Upper lobe of left lung (tissue), 4 donors: ENCODE results near the gene KCNMA1.

ENCODE experiments used
- CTCF ChIP-seq, 6 experiments: fragments of 450-650 bp in 4 of 6; fragments of 200-600 bp in 2 of 6; sonication (generic) in 2 of 6; IDR thresholded peaks; one replicate each; pipeline ENCODE4 v1.5.1; 2016 to 2019; ENCODE audit warnings: antibody characterized with exemption in 6 of 6
- EP300 ChIP-seq, 4 donors: sonication (generic); formaldehyde crosslinking; IDR thresholded peaks; one replicate each; pipeline ENCODE4 v1.5.1; 2017; ENCODE audit warnings: antibody characterized with exemption in 4 of 4, control low read depth in 2 of 4
- POLR2A ChIP-seq, 4 donors: fragments of 450-650 bp; IDR thresholded peaks; one replicate each; pipeline ENCODE4 v1.5.1; 2016 to 2017; ENCODE audit warnings: antibody characterized with exemption in 4 of 4, mild to moderate bottlenecking in 2 of 4
- POLR2AphosphoS5 ChIP-seq, 2 donors: sonication (generic); formaldehyde crosslinking; IDR thresholded peaks; one replicate each; pipeline ENCODE4 v1.5.1; 2017; ENCODE audit warnings: antibody characterized with exemption in 2 of 2

GRCh38 chr10:77071956-77072355, 565.7 kb downstream of the KCNMA1 start:
- TF ChIP-seq CTCF (IDR thresholded peaks at IDR 0.05) (no peak), POLR2AphosphoS5 (IDR thresholded peaks at IDR 0.05) (no peak), POLR2A (IDR thresholded peaks at IDR 0.05) (no peak), EP300 (IDR thresholded peaks at IDR 0.05) (no peak)
